Body of pancreas (tissue), 4 donors: Measurements from ENCODE around the gene SFT2D2. TPM values are rescaled to one million over a fixed set of nuclear protein-coding genes. Genes with fewer than 3 reads are reported as not detected.

Source experiments
- ATAC-seq: fragments of 150-250 bp; one replicate; pipeline ENCODE4 v1.9.1; 2016
- DNase-seq, 4 donors: peaks; one replicate each; pipeline ENCODE4 v3.0.0-alpha.2; 2019
- H3K27ac ChIP-seq, 4 donors: fragments of 200-600 bp; sonication (generic); 1 replicate in 3 of 4; 2 replicates in 1 of 4; pipeline versions ENCODE4 v1.5.1 to v1.6.1; 2016 to 2019; ENCODE audit warnings: mild to moderate bottlenecking in 1 of 4, mixed read lengths in 1 of 4, moderate library complexity in 1 of 4
- H3K27me3 ChIP-seq, 2 donors: fragments of 200-600 bp; sonication (generic); one replicate each; pipeline ENCODE4 v1.6.0; 2016; ENCODE audit warnings: mild to moderate bottlenecking in 1 of 2
- H3K36me3 ChIP-seq, 2 donors: fragments of 200-600 bp; sonication (generic); replicated peaks in 1 of 2; 2 replicates each; pipeline ENCODE4 v1.5.1; 2016; ENCODE audit warnings: low read depth in 2 of 2; ENCODE audit not compliant: insufficient read depth in 1 of 2
- H3K4me1 ChIP-seq: fragments of 200-600 bp; sonication (generic); one replicate; pipeline ENCODE4 v1.6.0; 2016
- H3K4me3 ChIP-seq, 2 donors: fragments of 200-600 bp; sonication (generic); 1 replicate in 1 of 2; 2 replicates in 1 of 2; pipeline ENCODE4 v1.5.1; 2016 to 2019
- H3K9me3 ChIP-seq, 3 donors: fragments of 200-600 bp; sonication (generic); 1 replicate in 2 of 3; 2 replicates in 1 of 3; pipeline ENCODE4 v1.5.1; 2016
- POLR2A ChIP-seq, 3 donors: fragments of 450-650 bp; IDR thresholded peaks; one replicate each; pipeline ENCODE4 v1.6.1; 2016; ENCODE audit warnings: antibody characterized with exemption in 3 of 3, mild to moderate bottlenecking in 2 of 3
- WGBS, 2 donors: methylation state at CpG; one replicate each; pipeline ENCODE4 v1.1.5; 2017; 5-methylcytosine and 5-hydroxymethylcytosine counted together
- intact Hi-C: fragments of 100-400 bp; cut with DNase I; formaldehyde crosslinking; loops from one replicate; pipeline ENCODE4 v1.15.1; 2023
- total RNA-seq, 2 donors: library from RNA; depleted of rRNA; stranded (reverse); fragments of >200 nt; gene quantifications; one replicate each; pipeline ENCODE4 v1.1.0, GENCODE V29; 2016
- TF ChIP-seq, protein P1 (sequence below), 7 experiments: fragments of 450-650 bp in 4 of 7; fragments of 200-600 bp in 3 of 7; sonication (generic) in 3 of 7; IDR thresholded peaks; one replicate each; pipeline ENCODE4 v1.5.1; 2016 to 2019; ENCODE audit warnings: antibody characterized with exemption in 7 of 7

The SFT2D2 gene
- total RNA-seq, 2 donors from 2014 or later = 13.8 to 19.5 TPM

DNA sequence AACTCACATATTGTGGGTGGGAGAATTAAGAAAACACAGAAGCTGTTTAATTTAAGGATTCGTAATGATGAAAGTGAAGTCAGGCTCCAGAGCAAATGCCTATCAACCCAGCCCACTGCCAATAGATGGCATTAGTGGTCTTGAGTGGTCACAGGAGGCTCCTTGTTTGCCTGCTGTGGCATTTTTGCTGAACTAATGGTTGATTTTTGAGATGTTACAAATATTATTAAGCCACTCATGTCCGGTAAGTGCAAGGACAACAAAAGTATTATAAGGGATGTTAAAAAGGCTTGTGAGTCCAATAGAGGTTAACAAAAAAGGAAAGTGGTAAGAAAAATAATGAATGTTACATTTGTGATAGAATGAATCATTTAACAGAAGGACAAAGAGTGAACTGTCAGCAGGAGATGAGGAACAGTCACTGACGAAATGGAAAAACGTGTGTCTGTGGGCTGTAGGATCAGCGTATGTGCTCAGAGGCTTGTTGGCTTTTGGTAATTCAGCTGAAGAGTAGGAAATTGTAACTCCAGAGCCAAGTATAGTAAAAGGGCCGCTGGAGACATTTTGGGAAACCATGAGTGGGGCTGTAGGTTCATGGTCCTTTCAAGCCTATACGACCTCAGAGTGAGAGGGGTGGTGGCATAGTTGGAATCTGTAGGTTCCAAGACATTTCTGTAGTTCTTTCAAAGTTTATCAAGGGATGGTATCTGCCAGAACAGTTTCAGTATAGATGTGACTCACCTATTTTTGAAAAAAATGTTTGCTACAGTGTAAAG, 11.2 kb downstream of the SFT2D2 start:
- no peak overlapping the region for H3K4me3 ChIP-seq
- TF ChIP-seq POLR2A (IDR thresholded peaks at IDR 0.05) = no peak
- TF ChIP-seq, protein P1, sequence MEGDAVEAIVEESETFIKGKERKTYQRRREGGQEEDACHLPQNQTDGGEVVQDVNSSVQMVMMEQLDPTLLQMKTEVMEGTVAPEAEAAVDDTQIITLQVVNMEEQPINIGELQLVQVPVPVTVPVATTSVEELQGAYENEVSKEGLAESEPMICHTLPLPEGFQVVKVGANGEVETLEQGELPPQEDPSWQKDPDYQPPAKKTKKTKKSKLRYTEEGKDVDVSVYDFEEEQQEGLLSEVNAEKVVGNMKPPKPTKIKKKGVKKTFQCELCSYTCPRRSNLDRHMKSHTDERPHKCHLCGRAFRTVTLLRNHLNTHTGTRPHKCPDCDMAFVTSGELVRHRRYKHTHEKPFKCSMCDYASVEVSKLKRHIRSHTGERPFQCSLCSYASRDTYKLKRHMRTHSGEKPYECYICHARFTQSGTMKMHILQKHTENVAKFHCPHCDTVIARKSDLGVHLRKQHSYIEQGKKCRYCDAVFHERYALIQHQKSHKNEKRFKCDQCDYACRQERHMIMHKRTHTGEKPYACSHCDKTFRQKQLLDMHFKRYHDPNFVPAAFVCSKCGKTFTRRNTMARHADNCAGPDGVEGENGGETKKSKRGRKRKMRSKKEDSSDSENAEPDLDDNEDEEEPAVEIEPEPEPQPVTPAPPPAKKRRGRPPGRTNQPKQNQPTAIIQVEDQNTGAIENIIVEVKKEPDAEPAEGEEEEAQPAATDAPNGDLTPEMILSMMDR (IDR thresholded peaks at IDR 0.05) = no peak
- ATAC-seq (no peak), DNase-seq (no peak)
- intact Hi-C loops = no loop called here
- no peaks in the 10 kb centered on the region for H3K27me3 ChIP-seq
- H3K27ac ChIP-seq = no peak overlapping the region
- no peaks in the 10 kb centered on the region for H3K9me3 ChIP-seq
- 89 to 91% methylated on average over 7 of the region's 7 CpGs for WGBS, 2 donors
- H3K36me3 ChIP-seq = peaks cover 0 to 6% of the 10 kb centered on the region in 2 donors
- H3K4me1 ChIP-seq = peaks cover 15% of the 10 kb centered on the region

DNA sequence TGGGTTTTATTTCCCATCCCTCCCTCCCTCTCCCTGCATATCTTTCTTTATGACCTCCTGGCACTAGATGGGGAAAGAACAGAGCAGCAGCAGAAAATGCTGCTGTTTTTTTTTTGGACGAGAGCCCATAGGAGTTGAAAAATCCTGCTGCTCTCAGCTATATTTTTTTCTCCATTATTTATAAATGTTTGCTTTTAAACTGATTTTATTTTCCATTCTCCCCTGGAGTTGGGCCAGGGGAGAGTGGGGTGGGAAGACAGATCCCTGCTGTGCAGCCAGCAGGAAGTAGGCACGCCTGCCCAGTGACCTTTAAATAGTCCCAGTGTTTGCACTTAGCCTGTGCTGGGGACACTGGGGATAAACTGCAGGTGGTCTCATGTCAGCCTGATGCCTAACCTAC, 17.4 kb downstream of the SFT2D2 start:
- intact Hi-C loops = no loop called here
- Histone ChIP-seq H3K27ac (peak overlapping the region; percentile 8 to 64 (median 54)), H3K9me3 (no peaks in the 10 kb centered on the region), H3K36me3 (peaks cover 0 to 4% of the 10 kb centered on the region in 2 donors), H3K4me3 (no peak overlapping the region), H3K27me3 (no peaks in the 10 kb centered on the region), H3K4me1 (peaks cover 13% of the 10 kb centered on the region)
- no peak for TF ChIP-seq POLR2A (IDR thresholded peaks at IDR 0.05)
- TF ChIP-seq, protein P1 (IDR thresholded peaks at IDR 0.05) = no peak
- ATAC-seq (peak; percentile 58), DNase-seq (peak in 3 of 4 donors; percentile 25 to 52 (median 43))
- 12 to 22% methylated on average over 2 of the region's 2 CpGs for WGBS, 2 donors

GRCh38 chr1:168243636-168244212, 17.9 kb downstream of the SFT2D2 start:
- no peak for ATAC-seq
- Histone ChIP-seq H3K36me3 (peaks cover 0 to 4% of the 10 kb centered on the region in 2 donors), H3K27me3 (no peaks in the 10 kb centered on the region), H3K27ac (peak overlapping the region; percentile 13 to 64 (median 54)), H3K4me3 (no peak overlapping the region), H3K4me1 (peaks cover 13% of the 10 kb centered on the region), H3K9me3 (no peaks in the 10 kb centered on the region)
- intact Hi-C loops = no loop called here
- WGBS, 2 donors = 22 to 52% methylated on average over 3 of the region's 3 CpGs
- no peak for TF ChIP-seq POLR2A (IDR thresholded peaks at IDR 0.05)
- TF ChIP-seq, protein P1 (IDR thresholded peaks at IDR 0.05) = no peak
- no peak for DNase-seq

GRCh38 chr1:168245042-168245441, 19.2 kb downstream of the SFT2D2 start:
- H3K36me3 ChIP-seq = peaks cover 0 to 5% of the 10 kb centered on the region in 2 donors
- H3K27ac ChIP-seq = no peak overlapping the region
- TF ChIP-seq POLR2A (IDR thresholded peaks at IDR 0.05) = no peak
- TF ChIP-seq, protein P1 (IDR thresholded peaks at IDR 0.05) = no peak
- intact Hi-C loops = no loop called here
- 88 to 89% methylated on average over 3 of the region's 3 CpGs for WGBS, 2 donors
- ATAC-seq (no peak), DNase-seq (no peak)
- H3K27me3 ChIP-seq = no peaks in the 10 kb centered on the region
- H3K4me3 ChIP-seq = no peak overlapping the region
- H3K9me3 ChIP-seq = no peaks in the 10 kb centered on the region
- H3K4me1 ChIP-seq = peaks cover 13% of the 10 kb centered on the region
